Rectal smooth muscle tissue (tissue), 1 donor: ENCODE measurements around the gene MCC.

ENCODE experiments used
- H3K27ac ChIP-seq: one replicate; pipeline ENCODE4 v1.7.0; 2013; ENCODE audit warnings: low read depth, low read length, inconsistent platforms
- H3K27me3 ChIP-seq: one replicate; pipeline ENCODE4 v1.7.0; 2013; ENCODE audit warnings: low read length; ENCODE audit not compliant: control insufficient read depth, insufficient read depth
- H3K36me3 ChIP-seq: one replicate; pipeline ENCODE4 v1.7.0; 2013; ENCODE audit warnings: low read length; ENCODE audit not compliant: control insufficient read depth, insufficient read depth
- H3K4me1 ChIP-seq: one replicate; pipeline ENCODE4 v1.7.0; 2013; ENCODE audit warnings: low read length; ENCODE audit not compliant: control insufficient read depth, insufficient read depth
- H3K4me3 ChIP-seq: one replicate; pipeline ENCODE4 v1.7.0; 2013; ENCODE audit warnings: low read length
- H3K9ac ChIP-seq: one replicate; pipeline ENCODE4 v1.7.0; 2013; ENCODE audit warnings: low read length

The MCC gene

GRCh38 chr5:113320273-113320780, 167.9 kb downstream of the MCC start:
- H3K4me3 ChIP-seq = no peak overlapping the region
- no peak overlapping the region for H3K27ac ChIP-seq
- no peaks in the 10 kb centered on the region for H3K36me3 ChIP-seq
- H3K9ac ChIP-seq = no peak overlapping the region
- no peaks in the 10 kb centered on the region for H3K27me3 ChIP-seq
- H3K4me1 ChIP-seq = no peaks in the 10 kb centered on the region

GRCh38 chr5:113319256-113320053, 168.8 kb downstream of the MCC start:
- Histone ChIP-seq H3K9ac (no peak overlapping the region), H3K4me3 (no peak overlapping the region), H3K27ac (no peak overlapping the region), H3K4me1 (no peaks in the 10 kb centered on the region), H3K36me3 (no peaks in the 10 kb centered on the region), H3K27me3 (no peaks in the 10 kb centered on the region)

GRCh38 chr5:113317636-113318035, 170.6 kb downstream of the MCC start:
- Histone ChIP-seq H3K27me3 (no peaks in the 10 kb centered on the region), H3K4me1 (no peaks in the 10 kb centered on the region), H3K4me3 (no peak overlapping the region), H3K27ac (no peak overlapping the region), H3K36me3 (no peaks in the 10 kb centered on the region), H3K9ac (no peak overlapping the region)

- H3K27me3 ChIP-seq = no peaks in the 10 kb centered on the region
- no peaks in the 10 kb centered on the region for H3K4me1 ChIP-seq
- H3K4me3 ChIP-seq = no peak overlapping the region
- H3K27ac ChIP-seq = no peak overlapping the region
- H3K36me3 ChIP-seq = no peaks in the 10 kb centered on the region
- no peak overlapping the region for H3K9ac ChIP-seq
Measured at GRCh38 chr5:113311301-113311700, 177.0 kb downstream of the MCC start.

- Histone ChIP-seq H3K27ac (no peak overlapping the region), H3K9ac (no peak overlapping the region), H3K36me3 (no peaks in the 10 kb centered on the region), H3K27me3 (no peaks in the 10 kb centered on the region), H3K4me1 (no peaks in the 10 kb centered on the region), H3K4me3 (no peak overlapping the region)
Measured at GRCh38 chr5:113302120-113302519, 186.1 kb downstream of the MCC start.

GRCh38 chr5:113299591-113299990, 188.7 kb downstream of the MCC start:
- Histone ChIP-seq H3K36me3 (no peaks in the 10 kb centered on the region), H3K9ac (no peak overlapping the region), H3K4me3 (no peak overlapping the region), H3K27ac (no peak overlapping the region), H3K27me3 (no peaks in the 10 kb centered on the region), H3K4me1 (peaks cover 2% of the 10 kb centered on the region)

- peaks cover 2% of the 10 kb centered on the region for H3K4me1 ChIP-seq
- no peak overlapping the region for H3K27ac ChIP-seq
- no peak overlapping the region for H3K9ac ChIP-seq
- no peaks in the 10 kb centered on the region for H3K36me3 ChIP-seq
- H3K27me3 ChIP-seq = no peaks in the 10 kb centered on the region
- H3K4me3 ChIP-seq = no peak overlapping the region
Measured at GRCh38 chr5:113296676-113297075, 191.6 kb downstream of the MCC start.

- Histone ChIP-seq H3K27ac (no peak overlapping the region), H3K36me3 (no peaks in the 10 kb centered on the region), H3K9ac (no peak overlapping the region), H3K4me1 (peaks cover 2% of the 10 kb centered on the region), H3K27me3 (no peaks in the 10 kb centered on the region), H3K4me3 (peak overlapping the region; percentile 84)
Measured at GRCh38 chr5:113295111-113295539, 193.1 kb downstream of the MCC start.

GRCh38 chr5:113294311-113295110, 193.7 kb downstream of the MCC start:
- Histone ChIP-seq H3K36me3 (no peaks in the 10 kb centered on the region), H3K4me3 (peak overlapping the region; percentile 84), H3K27me3 (no peaks in the 10 kb centered on the region), H3K27ac (peak overlapping the region; percentile 72), H3K9ac (peak overlapping the region; percentile 49), H3K4me1 (peaks cover 2% of the 10 kb centered on the region)

- H3K27ac ChIP-seq = peak overlapping the region; percentile 72
- peaks cover 2% of the 10 kb centered on the region for H3K4me1 ChIP-seq
- H3K36me3 ChIP-seq = no peaks in the 10 kb centered on the region
- peak overlapping the region; percentile 49 for H3K9ac ChIP-seq
- H3K27me3 ChIP-seq = no peaks in the 10 kb centered on the region
- peak overlapping the region; percentile 84 for H3K4me3 ChIP-seq
Measured at GRCh38 chr5:113293975-113294310, 194.3 kb downstream of the MCC start.

- Histone ChIP-seq H3K4me1 (peaks cover 2% of the 10 kb centered on the region), H3K9ac (no peak overlapping the region), H3K36me3 (no peaks in the 10 kb centered on the region), H3K4me3 (peak overlapping the region; percentile 84), H3K27me3 (no peaks in the 10 kb centered on the region), H3K27ac (no peak overlapping the region)
Measured at GRCh38 chr5:113293068-113293974, 194.9 kb downstream of the MCC start.

- Histone ChIP-seq H3K36me3 (no peaks in the 10 kb centered on the region), H3K27ac (no peak overlapping the region), H3K4me3 (no peak overlapping the region), H3K4me1 (peaks cover 2% of the 10 kb centered on the region), H3K9ac (no peak overlapping the region), H3K27me3 (no peaks in the 10 kb centered on the region)
Measured at GRCh38 chr5:113292462-113292861, 195.8 kb downstream of the MCC start.
